NOMO-1 treated with dmso at 0.1 percent for 144 hours (cell line): ENCODE results near the gene CDKL5.

Experiments
- DNase-seq: peaks from one replicate; lab custom pipeline; 2025; ENCODE audit not compliant: unreplicated experiment; lab: John Stamatoyannopoulos, UW

CDKL5 gene

DNA sequence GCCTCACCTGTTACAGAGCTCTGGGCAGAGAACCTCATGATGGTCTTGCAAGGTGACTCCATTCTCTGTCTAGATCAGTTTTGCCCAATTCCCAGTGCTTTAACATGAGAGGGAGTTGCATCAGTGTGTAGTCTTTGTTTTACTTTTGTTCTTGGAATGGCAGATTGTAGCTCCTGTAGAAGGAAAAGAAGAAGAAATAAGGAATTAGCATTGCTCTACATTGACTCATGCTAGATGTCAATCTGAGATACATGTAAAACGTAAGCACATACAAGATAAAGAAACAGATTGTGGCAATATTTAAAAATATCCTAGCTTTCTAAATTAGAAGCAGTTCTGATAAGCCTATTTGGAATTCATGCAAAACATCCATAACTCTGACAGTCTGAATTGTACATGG, 266.0 kb downstream of the CDKL5 start:
- DNase-seq = no peak

DNA sequence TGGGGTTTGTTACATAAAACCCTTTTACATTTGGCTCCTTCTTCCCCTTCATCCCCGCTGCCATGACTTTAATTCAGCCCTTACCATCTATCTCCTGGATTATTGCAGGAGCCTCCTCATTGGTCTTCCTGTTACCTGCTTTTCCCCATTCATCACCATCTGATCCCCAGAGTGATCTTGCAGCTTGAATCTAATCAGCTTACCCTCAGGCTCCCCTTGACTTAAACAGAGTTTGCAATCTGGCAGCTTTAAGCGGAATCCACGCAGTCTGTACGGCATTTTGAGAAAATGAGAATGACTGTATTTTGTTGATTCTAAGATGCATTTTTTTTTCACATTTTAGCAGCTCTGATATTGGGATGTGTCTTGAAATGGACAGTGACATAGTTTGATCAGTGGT, 267.1 kb downstream of the CDKL5 start:
- no peak for DNase-seq

DNA sequence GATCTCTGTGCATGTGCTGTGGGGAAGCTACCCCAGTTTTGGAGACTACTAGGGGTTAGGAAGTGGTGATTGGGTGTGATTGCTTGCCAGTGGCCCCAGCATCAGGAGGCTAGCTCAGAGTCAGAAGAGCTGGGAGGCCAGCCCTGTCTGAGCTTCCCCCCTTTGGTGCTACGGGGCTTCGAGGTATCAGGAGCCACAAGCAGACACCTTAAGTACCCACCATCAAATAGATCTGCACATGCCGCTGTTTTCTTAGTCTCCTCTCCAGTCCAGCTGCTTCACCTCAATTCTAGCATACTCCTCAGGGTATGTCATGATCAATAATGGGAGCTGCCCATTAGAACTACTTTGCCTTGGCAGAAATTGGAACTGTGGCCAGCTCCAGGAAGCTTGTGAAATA, 271.2 kb downstream of the CDKL5 start:
- DNase-seq = no peak

DNA sequence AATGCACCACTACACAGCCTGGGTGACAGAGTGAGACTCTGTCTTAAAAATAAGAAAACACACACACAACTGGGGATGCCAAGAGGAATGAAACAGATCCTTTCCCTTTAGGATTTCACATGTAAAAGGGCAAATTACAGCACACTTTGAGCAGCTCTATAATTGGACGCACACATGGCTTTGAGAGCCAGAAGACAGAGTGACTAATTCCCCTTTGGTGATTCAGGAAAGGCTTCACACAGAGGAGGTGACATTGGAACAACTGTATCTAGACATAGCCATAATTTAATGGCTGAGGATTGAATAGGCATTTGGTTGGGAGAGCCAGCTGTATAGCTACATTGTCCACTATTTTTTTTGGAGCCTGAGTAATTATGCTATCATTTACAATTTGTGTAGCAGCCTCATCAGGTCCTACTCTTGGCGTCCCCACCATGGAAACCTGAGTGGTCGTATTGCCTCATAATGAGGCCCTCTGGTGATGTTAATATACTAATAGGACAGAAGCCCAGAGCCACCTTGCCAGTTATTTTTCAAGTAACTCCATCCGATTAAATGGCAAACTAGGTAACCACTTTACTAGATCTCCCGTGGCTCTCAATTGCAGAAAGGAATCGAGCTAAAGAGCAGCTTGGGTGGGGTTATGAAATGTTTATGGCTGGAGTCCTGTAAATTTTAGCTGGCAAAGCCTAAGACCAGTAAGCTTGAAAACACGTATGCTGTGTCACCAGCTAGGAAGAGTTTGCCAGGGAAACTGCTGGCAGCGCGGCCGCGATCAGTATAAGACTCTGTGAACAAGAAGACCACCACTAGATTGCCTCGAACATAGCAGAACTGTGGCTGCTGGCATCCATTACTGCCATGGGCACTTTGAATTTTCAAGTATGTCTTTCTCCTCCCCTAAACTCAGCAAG, 273.6 kb downstream of the CDKL5 start:
- no peak for DNase-seq

DNA sequence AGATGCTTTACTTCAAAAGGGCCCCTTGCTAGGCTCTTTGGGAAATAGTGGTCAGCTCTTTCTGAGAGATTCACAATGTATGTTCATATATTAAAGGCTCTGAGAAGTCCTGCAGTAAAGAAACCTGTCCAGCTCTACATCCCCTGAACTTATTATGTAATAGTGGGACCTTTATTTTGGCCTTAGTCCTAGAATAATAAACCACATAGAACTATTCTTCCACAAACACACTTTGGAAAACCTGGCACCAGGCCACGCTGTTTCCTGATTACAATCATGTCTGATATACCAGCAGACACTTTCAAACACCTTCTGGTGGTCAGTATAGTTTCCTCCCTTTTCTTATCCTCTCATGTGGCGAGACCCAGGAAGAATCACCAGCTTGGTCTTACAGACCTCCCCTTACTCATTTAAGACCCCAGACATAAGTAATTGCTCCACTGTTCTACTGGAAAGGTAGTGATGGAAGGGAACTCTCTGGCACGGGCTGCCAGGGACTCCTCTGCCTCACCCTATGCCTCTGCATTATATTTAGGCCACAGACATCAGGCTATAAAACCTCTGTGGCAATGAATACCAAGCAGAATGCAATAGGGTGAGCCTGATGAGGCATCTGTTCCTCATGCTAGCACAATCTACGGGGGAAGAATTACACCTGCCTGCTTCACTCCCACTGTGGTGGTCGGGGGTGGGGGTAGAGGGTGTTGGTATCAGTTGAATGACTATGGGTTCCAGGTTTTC, 276.4 kb downstream of the CDKL5 start:
- no peak for DNase-seq

DNA sequence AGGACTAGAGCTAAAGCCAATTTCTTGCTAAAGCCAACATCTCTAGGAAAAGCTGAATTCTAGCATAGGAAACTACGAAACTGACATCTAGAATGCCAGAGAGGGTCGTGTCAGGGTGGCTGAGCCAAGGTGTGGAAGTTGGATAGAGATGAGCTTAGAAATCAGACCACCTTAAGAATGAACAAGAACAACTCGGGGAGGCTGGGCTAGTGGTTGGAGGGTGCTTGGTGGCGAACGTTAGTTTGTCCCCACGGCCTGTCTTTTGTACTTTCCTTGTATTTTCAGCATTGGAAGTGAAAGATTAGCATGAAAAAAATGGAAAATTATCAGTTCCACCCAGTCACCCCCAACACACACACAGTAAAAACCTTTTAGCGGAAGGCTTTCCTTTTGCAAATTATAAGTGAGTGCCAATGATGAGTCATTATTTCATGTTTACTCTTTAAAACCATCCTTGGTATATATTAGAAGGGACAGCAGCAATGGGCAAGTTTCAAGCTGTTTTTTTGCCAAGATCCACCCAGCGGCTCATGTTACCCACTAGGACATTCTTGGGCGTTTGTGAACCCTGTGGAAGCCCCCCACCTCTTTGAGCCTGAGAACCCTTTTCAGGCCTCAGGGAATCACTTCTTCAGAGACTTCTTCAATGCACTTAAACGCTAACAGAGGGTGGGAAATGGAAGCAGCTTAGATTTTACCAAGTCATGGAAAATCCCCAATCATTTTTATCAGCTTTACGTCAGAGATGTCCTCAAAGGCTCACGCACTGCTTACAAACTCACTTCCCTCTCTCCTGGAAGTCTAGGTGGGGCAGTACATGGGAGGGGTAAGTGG, 277.2 kb downstream of the CDKL5 start:
- no peak for DNase-seq
